Endothelial cell of umbilical vein (primary cell): ENCODE measurements around the gene SRGAP3. TPM values are rescaled to one million over a fixed set of nuclear protein-coding genes. Genes with fewer than 3 reads are reported as not detected.

Experiments
- BruUV-seq: library from RNA; stranded (reverse); fragments of 400-500 nt; replicated peaks from 2 replicates; lab custom pipeline; 2021; lab: Mats Ljungman, UMichigan
- CTCF ChIA-PET: fragments of 300-600, 350-600 bp; sonication (Branson Sonifier 250); formaldehyde crosslinking; loops from one replicate; lab custom pipeline; 2021; ENCODE audit warnings: antibody characterized with exemption, inconsistent platforms; lab: Charles Lee
- POLR2A ChIA-PET: fragments of 300-600, 350-600 bp; sonication (Branson Sonifier 250); formaldehyde crosslinking; loops from one replicate; lab custom pipeline; 2021; ENCODE audit warnings: antibody characterized with exemption, inconsistent platforms; lab: Charles Lee
- DNase-seq: peaks from one replicate; pipeline ENCODE4 v3.0.0-alpha.2; 2011; ENCODE audit warnings: low read depth, low spot score
- FAIRE-seq: peaks from 2 replicates; lab custom pipeline; 2011; peaks lifted over from hg19 to GRCh38; lab: Jason Lieb, UNC
- H2AFZ ChIP-seq: 2 replicates; pipeline ENCODE4 v1.6.0; 2012; ENCODE audit warnings: low read depth, low read length, control low read depth, inconsistent platforms
- H3K27ac ChIP-seq: 2 replicates; pipeline ENCODE4 v1.5.1; 2011; ENCODE audit warnings: low read depth, mild to moderate bottlenecking, control low read depth, low read length, moderate library complexity; ENCODE audit not compliant: insufficient read depth
- H3K27me3 ChIP-seq, 2 experiments: 2 replicates each; pipeline versions ENCODE4 v1.6.0 to v1.6.1; 2011; ENCODE audit warnings: low read length in 2 of 2, mixed read lengths in 1 of 2; ENCODE audit not compliant: control insufficient read depth in 2 of 2, insufficient read depth in 2 of 2
- H3K36me3 ChIP-seq, 2 experiments: 2 replicates in 1 of 2; 3 replicates in 1 of 2; pipeline ENCODE4 v1.5.1; 2011; ENCODE audit warnings: low read length in 2 of 2, mild to moderate bottlenecking in 1 of 2, moderate library complexity in 1 of 2; ENCODE audit not compliant: control insufficient read depth in 2 of 2, insufficient read depth in 2 of 2; ENCODE audit errors: extremely low read depth in 1 of 2
- H3K4me1 ChIP-seq: 3 replicates; pipeline ENCODE4 v1.5.1; 2011; ENCODE audit warnings: mild to moderate bottlenecking, low read length; ENCODE audit not compliant: control insufficient read depth, insufficient read depth; ENCODE audit errors: extremely low read depth
- H3K4me2 ChIP-seq: 2 replicates; pipeline ENCODE4 v1.6.1; 2011; ENCODE audit warnings: low read length, control low read depth, mixed read lengths; ENCODE audit not compliant: insufficient read depth
- H3K4me3 ChIP-seq, 3 experiments: fragments of 200-600 bp in 1 of 3; sonication (generic), shearing (Covaris generic) in 1 of 3; replicated peaks in 1 of 3; 2 replicates each; pipeline ENCODE4 v1.5.1; 2011 to 2016; ENCODE audit warnings: control low read depth in 3 of 3, low read length in 3 of 3, mild to moderate bottlenecking in 2 of 3, inconsistent platforms in 1 of 3, low read depth in 1 of 3, moderate library complexity in 1 of 3; ENCODE audit not compliant: insufficient read depth in 1 of 3
- H3K79me2 ChIP-seq: 2 replicates; pipeline ENCODE4 v1.6.0; 2012; ENCODE audit warnings: low read length, inconsistent platforms; ENCODE audit not compliant: control insufficient read depth, insufficient read depth
- H3K9ac ChIP-seq: replicated peaks from 2 replicates; pipeline ENCODE3; 2011; ENCODE audit warnings: low read length, control low read depth; ENCODE audit not compliant: insufficient read depth; ENCODE audit errors: extremely low read depth
- H3K9me1 ChIP-seq: replicated peaks from 3 replicates; pipeline ENCODE4 v1.6.0; 2011; ENCODE audit warnings: mild to moderate bottlenecking, low read length; ENCODE audit not compliant: control insufficient read depth, insufficient read depth; ENCODE audit errors: extremely low read depth
- H3K9me3 ChIP-seq: replicated peaks from 2 replicates; pipeline ENCODE4 v1.5.1; 2012; ENCODE audit warnings: low read length, inconsistent platforms; ENCODE audit not compliant: control insufficient read depth, insufficient read depth
- H4K20me1 ChIP-seq: replicated peaks from 2 replicates; pipeline ENCODE3; 2011; ENCODE audit warnings: mild to moderate bottlenecking, low read length; ENCODE audit not compliant: control insufficient read depth, insufficient read depth; ENCODE audit errors: extremely low read depth
- EZH2 ChIP-seq: IDR thresholded peaks from 2 replicates; pipeline ENCODE4 v1.6.1; 2012; ENCODE audit warnings: borderline replicate concordance, low read depth, mild to moderate bottlenecking, moderate library complexity, low read length, inconsistent platforms; ENCODE audit not compliant: severe bottlenecking
- FOS ChIP-seq: IDR thresholded peaks from 2 replicates; pipeline ENCODE4 v1.6.1; 2011; ENCODE audit warnings: mild to moderate bottlenecking, low read length, moderate library complexity, borderline replicate concordance; ENCODE audit not compliant: insufficient read depth
- GATA2 ChIP-seq: IDR thresholded peaks from 2 replicates; pipeline ENCODE4 v1.7.0; 2011; ENCODE audit warnings: low read depth, mild to moderate bottlenecking, moderate library complexity, mixed read lengths, low read length; ENCODE audit not compliant: insufficient read length, insufficient read depth
- JUN ChIP-seq: IDR thresholded peaks from 2 replicates; pipeline ENCODE4 v1.6.1; 2011; ENCODE audit warnings: borderline replicate concordance, low read depth; ENCODE audit not compliant: insufficient read length, insufficient read depth
- MAX ChIP-seq: IDR thresholded peaks from 2 replicates; pipeline ENCODE4 v1.6.1; 2011; ENCODE audit not compliant: insufficient read depth, insufficient read length
- MYC ChIP-seq: IDR thresholded peaks from one replicate; pipeline ENCODE4 v1.6.1; 2011; ENCODE audit warnings: mild to moderate bottlenecking, low read depth, low read length
- POLR2A ChIP-seq: IDR thresholded peaks from 2 replicates; pipeline ENCODE4 v1.6.1; 2012; ENCODE audit warnings: low read depth, mild to moderate bottlenecking, control low read depth, low read length
- POLR2AphosphoS5 ChIP-seq: IDR thresholded peaks from 2 replicates; pipeline ENCODE4 v1.6.1; 2012; ENCODE audit warnings: low read depth, mild to moderate bottlenecking, control low read depth, low read length, moderate library complexity; ENCODE audit not compliant: insufficient read depth
- dilution Hi-C: fragments of 300-500 bp; cut with MboI; formaldehyde crosslinking; loops from one replicate; pipeline ENCODE4 v1.15.0; 2019; ENCODE audit warnings: low sequenced_read_pairs; ENCODE audit not compliant: extremely low pct_ligation_motif_present
- intact Hi-C: fragments of 100-400 bp; cut with micrococcal nuclease; formaldehyde crosslinking; loops from one replicate; pipeline ENCODE4 v1.10.0; 2022
- polyA plus RNA-seq, 4 experiments: library from polyadenylated mRNA; depleted of rRNA in 3 of 4; stranded (reverse) in 3 of 4; unstranded in 1 of 4; fragments of >200 nt; gene quantifications; 2 replicates each; pipeline versions ENCODE4 v1.2.1 to v1.2.3, GENCODE V29; 2011 to 2012; ENCODE audit warnings: missing spikeins in 1 of 4
- total RNA-seq: library from RNA; stranded (reverse); gene quantifications from 2 replicates; pipeline ENCODE4 v1.2.3, GENCODE V29; 2021
- TF ChIP-seq, protein P1 (sequence below), 2 donors: IDR thresholded peaks; 1 replicate in 1 of 2; 2 replicates in 1 of 2; pipeline ENCODE4 v1.5.1; 2011; ENCODE audit warnings: low read length in 2 of 2, mild to moderate bottlenecking in 2 of 2, moderate library complexity in 2 of 2, control low read depth in 1 of 2, inconsistent platforms in 1 of 2, low read depth in 1 of 2; ENCODE audit not compliant: insufficient read depth in 1 of 2; ENCODE audit errors: extremely low read depth in 1 of 2

SRGAP3 gene
- total and polyA plus RNA-seq, 2 donors (not counting 3 experiments of a cell fraction or from before 2014, with no cell fraction given), result 0.06 TPM; not detected in 1

DNA sequence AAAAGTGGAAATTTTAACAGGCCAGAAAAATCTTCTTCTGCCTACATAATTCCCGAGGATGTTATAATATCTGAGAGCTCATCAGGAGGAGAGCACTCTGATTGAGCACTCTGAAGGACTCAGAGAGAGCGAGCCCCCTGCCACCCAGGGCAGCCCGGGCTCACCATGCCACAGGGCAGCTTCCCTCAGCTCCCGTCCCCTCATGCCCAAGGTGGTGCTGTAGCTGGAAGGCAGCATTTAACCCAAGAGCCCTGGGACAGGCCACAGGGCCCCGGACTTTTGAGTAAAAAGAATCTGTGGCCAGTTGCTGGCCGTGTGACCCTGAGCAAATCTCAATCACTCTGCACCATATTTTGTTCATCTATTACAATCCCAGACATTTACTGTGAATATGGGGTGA, 262.7 kb downstream of the SRGAP3 start:
- no peaks in the 10 kb centered on the region for H3K9me1 ChIP-seq
- no peaks in the 10 kb centered on the region for H4K20me1 ChIP-seq
- ChIA-PET POLR2A (no interaction called here), CTCF (interaction anchor here (1.2 to 5.1 kb wide), 11 partner anchors 10 to 322 kb away, joined by 3 to 86 read pairs (median 9); partner anchors contain the start of gene OXTR)
- H3K4me3 ChIP-seq, result no peak overlapping the region
- no peak overlapping the region for H3K4me2 ChIP-seq
- H3K27me3 ChIP-seq, result no peaks in the 10 kb centered on the region
- intact Hi-C loops, result no loop called here
- H2AFZ ChIP-seq, result no peak overlapping the region
- H3K79me2 ChIP-seq, result no peaks in the 10 kb centered on the region
- H3K27ac ChIP-seq, result no peak overlapping the region
- dilution Hi-C loops, result no loop called here
- H3K9ac ChIP-seq, result no peak overlapping the region
- DNase-seq (no peak), FAIRE-seq (no peak)
- H3K9me3 ChIP-seq, result no peaks in the 10 kb centered on the region
- no peaks in the 10 kb centered on the region for H3K36me3 ChIP-seq
- no TSS peak for BruUV-seq
- no peak for TF ChIP-seq POLR2AphosphoS5
- no peaks in the 10 kb centered on the region for H3K4me1 ChIP-seq

GRCh38 chr3:8985876-8986275, 263.6 kb downstream of the SRGAP3 start:
- POLR2A ChIA-PET, result no interaction called here
- dilution Hi-C loops, result no loop called here

More at GRCh38 chr3:8985876-8986275, 263.6 kb downstream of the SRGAP3 start:
- FAIRE-seq (no peak), DNase-seq (no peak)
- Histone ChIP-seq H3K4me2 (no peak overlapping the region), H3K9me1 (no peaks in the 10 kb centered on the region), H3K9me3 (no peaks in the 10 kb centered on the region), H3K27me3 (no peaks in the 10 kb centered on the region), H3K27ac (no peak overlapping the region), H3K4me3 (no peak overlapping the region), H3K9ac (no peak overlapping the region), H3K36me3 (no peaks in the 10 kb centered on the region), H4K20me1 (no peaks in the 10 kb centered on the region), H2AFZ (no peak overlapping the region), H3K79me2 (no peaks in the 10 kb centered on the region), H3K4me1 (no peaks in the 10 kb centered on the region)
- CTCF ChIA-PET, result interaction anchor here (1.5 to 5.1 kb wide), 4 partner anchors 11 to 317 kb away, joined by 5 to 86 read pairs (median 50); partner anchors contain the start of gene OXTR
- TF ChIP-seq MAX (no peak), POLR2AphosphoS5 (no peak), MYC (no peak), FOS (no peak), GATA2 (no peak), JUN (no peak), POLR2A (no peak), EZH2 (no peak)
- TF ChIP-seq, protein P1, sequence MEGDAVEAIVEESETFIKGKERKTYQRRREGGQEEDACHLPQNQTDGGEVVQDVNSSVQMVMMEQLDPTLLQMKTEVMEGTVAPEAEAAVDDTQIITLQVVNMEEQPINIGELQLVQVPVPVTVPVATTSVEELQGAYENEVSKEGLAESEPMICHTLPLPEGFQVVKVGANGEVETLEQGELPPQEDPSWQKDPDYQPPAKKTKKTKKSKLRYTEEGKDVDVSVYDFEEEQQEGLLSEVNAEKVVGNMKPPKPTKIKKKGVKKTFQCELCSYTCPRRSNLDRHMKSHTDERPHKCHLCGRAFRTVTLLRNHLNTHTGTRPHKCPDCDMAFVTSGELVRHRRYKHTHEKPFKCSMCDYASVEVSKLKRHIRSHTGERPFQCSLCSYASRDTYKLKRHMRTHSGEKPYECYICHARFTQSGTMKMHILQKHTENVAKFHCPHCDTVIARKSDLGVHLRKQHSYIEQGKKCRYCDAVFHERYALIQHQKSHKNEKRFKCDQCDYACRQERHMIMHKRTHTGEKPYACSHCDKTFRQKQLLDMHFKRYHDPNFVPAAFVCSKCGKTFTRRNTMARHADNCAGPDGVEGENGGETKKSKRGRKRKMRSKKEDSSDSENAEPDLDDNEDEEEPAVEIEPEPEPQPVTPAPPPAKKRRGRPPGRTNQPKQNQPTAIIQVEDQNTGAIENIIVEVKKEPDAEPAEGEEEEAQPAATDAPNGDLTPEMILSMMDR (IDR thresholded peaks at IDR 0.05; ENCODE audit: extremely low read depth in 1 of 2, insufficient read depth in 1 of 2, low read depth in 1 of 2, low read length in 2 of 2), result no peak
- no TSS peak for BruUV-seq
- intact Hi-C loops, result no loop called here
